Choroid plexus epithelial cell (primary cell): ENCODE data around the gene BEND6.
A peak's percentile ranks its signal among the peaks of the same experiment; 100 is the strongest.

ENCODE experiments used
- DNase-seq: peaks from one replicate; pipeline ENCODE4 v3.0.0-alpha.2; 2010; ENCODE audit warnings: low read depth
- H3K4me3 ChIP-seq: 2 replicates; pipeline ENCODE4 v1.5.1; 2011; ENCODE audit warnings: low read depth, mild to moderate bottlenecking, control low read depth, low read length, moderate library complexity
- CTCF ChIP-seq: conservative IDR thresholded peaks from 2 replicates; pipeline ENCODE4 v1.5.1; 2011; ENCODE audit warnings: low read depth, mild to moderate bottlenecking, control low read depth, inconsistent platforms, low read length, moderate library complexity

Gene BEND6

GRCh38 chr6:57064809-57065208 is 109.9 kb downstream of the BEND6 start:
- no peak overlapping the region for H3K4me3 ChIP-seq
- no peak for TF ChIP-seq CTCF
- peak; percentile 58 for DNase-seq

DNA sequence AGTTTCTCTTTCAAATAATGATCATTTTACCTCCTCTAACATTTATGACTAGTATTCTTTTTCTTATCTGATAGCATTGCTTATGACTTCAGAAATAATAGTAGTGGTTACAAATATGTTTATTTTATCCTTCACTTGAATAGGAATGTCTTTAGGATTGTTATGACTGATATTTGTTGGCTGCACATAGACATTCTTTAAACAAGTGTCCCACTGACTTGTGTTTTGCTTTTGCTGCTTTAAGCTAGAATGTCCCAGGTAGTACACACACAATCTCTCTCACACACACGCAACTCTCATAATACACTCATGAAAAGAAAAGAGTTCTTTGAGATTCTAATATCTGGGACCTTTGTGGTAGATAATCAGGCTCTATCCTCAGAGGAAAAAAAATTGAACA is 113.2 kb downstream of the BEND6 start:
- TF ChIP-seq CTCF, result no peak
- peak; percentile 70 for DNase-seq
- no peak overlapping the region for H3K4me3 ChIP-seq

- no peak for TF ChIP-seq CTCF
- no peak overlapping the region for H3K4me3 ChIP-seq
- DNase-seq, result no peak
Measured at GRCh38 chr6:57069228-57069627, 114.3 kb downstream of the BEND6 start.

DNA sequence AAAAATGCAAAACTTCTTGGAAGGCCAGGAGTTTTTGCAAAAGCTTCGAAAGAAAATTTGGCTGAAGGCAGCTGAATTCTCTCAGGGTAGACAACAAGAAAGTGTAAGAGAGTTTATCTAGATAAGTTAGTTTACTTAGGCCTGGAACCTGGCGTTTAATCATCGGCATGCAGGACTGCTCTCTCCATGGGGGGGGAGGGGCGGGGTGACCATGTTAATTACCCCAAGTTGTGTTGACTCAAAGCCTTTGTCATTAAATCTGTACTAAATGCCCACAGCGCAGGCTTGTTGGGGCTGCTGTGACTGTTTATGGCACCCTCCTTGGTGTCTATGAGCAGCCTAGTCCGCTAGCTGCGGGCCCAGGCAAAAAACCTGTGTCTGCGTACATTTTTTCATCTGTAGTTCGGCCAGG is 115.0 kb downstream of the BEND6 start:
- no peak for DNase-seq
- no peak overlapping the region for H3K4me3 ChIP-seq
- no peak for TF ChIP-seq CTCF

GRCh38 chr6:57072108-57072507 is 117.2 kb downstream of the BEND6 start:
- DNase-seq, result no peak
- no peak for TF ChIP-seq CTCF
- H3K4me3 ChIP-seq, result no peak overlapping the region

DNA sequence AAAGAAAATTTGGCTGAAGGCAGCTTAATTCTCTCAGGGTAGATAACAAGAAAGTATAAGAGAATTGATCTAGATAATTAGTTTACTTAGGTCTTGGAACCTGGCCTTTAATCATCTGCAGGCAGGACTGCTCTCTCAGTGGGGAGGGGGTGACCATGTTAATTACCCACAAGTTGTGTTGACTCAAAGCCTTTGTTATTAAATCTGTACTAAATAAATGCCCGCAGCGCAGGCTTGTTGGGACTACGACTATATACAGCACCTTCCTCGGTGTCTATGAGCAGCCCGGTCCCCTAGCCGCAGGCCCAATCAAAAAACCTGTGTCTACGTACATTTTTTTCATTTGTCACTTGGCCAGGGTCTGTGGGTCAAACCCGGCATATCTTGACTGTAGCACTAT is 119.5 kb downstream of the BEND6 start:
- no peak for DNase-seq
- no peak for TF ChIP-seq CTCF
- no peak overlapping the region for H3K4me3 ChIP-seq

DNA sequence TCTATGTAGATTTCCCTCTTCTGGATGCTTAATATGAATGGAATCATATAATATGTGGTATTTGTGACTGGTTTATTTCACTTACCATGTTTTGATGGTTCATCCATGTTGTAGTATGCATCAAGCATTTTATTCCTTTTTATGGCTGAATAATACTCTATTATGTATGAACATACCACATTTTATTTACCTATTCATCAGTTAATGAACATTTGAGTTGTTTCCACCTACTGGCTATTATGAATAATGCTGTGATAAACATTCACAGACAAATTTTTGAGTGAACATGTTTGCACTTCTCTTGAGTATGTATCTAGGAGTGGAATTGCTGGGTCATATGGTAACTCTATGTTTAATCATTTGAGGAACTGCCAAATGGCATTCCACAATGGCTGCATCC is 120.2 kb downstream of the BEND6 start:
- DNase-seq, result no peak
- TF ChIP-seq CTCF, result no peak
- H3K4me3 ChIP-seq, result no peak overlapping the region
